NCI-H1092 (cell line): Measurements from ENCODE around the gene RECQL.

Source experiments
- DNase-seq: peaks from one replicate; lab custom pipeline; 2025; lab: John Stamatoyannopoulos, UW

RECQL gene

DNA sequence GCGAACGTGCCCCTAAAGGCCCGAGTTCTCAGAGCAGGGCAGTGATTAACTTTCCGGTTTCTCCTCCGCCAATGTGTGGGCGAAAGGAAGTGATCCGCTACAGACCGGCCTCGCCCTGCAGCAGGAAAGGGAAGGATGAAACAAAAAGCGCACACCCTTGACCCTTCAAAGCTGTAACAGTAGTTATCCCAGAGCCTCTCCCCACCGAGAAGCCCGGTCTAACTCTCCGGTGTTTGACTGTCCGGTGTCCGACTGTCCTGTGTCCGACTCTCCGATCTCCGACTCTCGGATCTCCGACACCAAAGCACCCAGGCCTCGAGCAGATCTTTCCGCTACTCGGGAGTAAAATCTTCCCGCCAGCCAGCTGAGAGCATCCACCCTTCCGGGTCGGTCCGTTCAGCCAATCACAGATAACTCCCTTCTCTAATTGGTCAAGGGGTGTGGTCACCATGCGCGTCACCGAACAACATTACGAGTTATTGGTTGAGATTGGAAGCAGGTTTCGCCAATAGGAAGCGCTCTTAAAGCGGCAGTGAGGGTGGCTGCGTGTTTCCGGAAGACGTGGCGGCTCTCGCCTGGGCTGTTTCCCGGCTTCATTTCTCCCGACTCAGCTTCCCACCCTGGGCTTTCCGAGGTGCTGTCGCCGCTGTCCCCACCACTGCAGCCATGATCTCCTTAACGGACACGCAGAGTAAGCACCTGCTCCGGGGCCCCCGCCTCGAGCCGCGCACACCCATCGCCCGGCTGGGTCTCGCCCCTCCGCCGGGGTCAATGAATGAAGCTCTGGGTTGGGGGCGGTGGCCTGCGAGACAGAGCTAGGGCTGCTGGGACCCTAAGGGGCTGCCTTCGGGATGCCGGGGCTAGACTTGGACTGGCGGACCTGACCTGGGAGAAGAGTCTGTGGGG lies at the start of gene RECQL, which contains the start of gene GOLT1B:
TSS of gene RECQL (minus strand) at position 378 of the 906 bp plus-strand sequence. CDS start 2,065 bp downstream, outside the sequence.
TSS of gene GOLT1B (plus strand) at position 532 of the 906 bp plus-strand sequence. CDS start at position 667, 135 bp downstream.
- DNase-seq: peak; percentile 98

- no peak for DNase-seq
Measured at GRCh38 chr12:21547437-21547836, 46.0 kb upstream of the RECQL start.

DNA sequence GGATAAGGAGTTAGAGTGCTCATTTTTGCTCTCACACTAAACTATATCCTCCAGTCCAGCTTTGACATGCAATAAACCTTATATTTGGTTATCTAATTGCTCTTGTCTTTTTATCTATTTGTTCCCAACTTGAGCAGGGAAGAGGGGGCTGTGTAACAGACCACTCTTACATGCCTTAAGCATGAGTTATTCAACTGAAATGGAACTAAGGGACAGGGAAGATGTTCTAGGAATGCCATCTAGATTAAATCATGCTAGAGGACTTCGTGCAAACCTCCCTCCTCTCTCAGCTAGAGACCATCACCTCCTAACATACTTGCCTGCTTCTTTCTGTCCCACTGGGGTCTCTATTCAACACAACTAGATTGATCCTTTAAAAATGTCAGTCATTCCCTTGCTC lies 45.3 kb upstream of the RECQL start:
- DNase-seq: no peak

- DNase-seq: no peak
Measured at GRCh38 chr12:21545557-21545956, 44.1 kb upstream of the RECQL start.

DNA sequence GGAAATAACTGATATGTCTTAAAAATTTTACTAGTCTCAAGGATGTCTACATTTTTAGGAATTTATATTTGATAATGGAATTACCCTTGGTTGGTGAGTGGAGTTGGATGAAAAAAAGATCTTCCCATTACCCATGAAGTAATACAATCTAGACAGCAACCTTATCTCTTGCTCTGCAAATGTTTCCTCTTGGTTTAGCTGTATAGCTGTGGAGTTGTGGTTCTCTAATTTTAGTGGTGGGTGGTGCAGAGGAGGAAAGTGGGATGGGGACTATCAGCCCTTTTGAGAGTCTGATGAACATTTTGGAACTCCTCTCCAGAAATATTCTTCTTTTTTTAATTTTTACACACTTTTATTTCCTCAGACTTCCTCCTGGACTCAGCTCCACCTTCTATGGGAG lies 41.7 kb upstream of the RECQL start:
- DNase-seq: no peak

- no peak for DNase-seq
Measured at GRCh38 chr12:21542403-21542802, 41.0 kb upstream of the RECQL start.

GRCh38 chr12:21541773-21542172 lies 40.3 kb upstream of the RECQL start:
- no peak for DNase-seq

- DNase-seq: no peak
Measured at GRCh38 chr12:21539797-21540196, 38.4 kb upstream of the RECQL start.

DNA sequence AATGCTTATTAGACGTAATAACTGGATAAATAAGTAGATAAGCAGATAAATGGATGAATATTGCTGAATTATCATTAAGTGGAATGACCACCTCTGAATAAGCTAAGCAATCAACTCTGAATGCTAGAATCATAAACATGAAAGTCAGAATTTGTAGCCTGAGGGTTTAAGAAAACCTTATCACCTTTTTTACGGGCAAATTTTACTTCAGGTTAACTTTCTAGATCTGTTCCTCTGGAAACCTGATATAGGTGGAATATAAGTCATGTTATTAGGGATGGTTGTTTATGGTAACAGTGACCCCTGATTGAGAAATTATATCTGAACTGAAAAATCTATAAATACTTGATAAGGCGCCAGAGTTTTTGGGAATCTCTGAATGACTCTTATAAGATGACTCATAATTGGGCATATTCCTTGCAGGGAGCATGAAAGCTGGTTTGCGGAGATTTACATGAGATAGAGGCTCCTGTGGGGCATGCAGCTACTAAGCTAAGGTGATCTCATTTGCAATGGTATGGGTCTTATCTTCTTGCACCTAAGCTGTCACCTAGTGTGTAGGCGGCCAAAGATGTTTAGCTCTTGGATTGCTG lies 36.7 kb upstream of the RECQL start:
- no peak for DNase-seq

GRCh38 chr12:21529456-21529855 lies 28.0 kb upstream of the RECQL start:
- DNase-seq: no peak

DNA sequence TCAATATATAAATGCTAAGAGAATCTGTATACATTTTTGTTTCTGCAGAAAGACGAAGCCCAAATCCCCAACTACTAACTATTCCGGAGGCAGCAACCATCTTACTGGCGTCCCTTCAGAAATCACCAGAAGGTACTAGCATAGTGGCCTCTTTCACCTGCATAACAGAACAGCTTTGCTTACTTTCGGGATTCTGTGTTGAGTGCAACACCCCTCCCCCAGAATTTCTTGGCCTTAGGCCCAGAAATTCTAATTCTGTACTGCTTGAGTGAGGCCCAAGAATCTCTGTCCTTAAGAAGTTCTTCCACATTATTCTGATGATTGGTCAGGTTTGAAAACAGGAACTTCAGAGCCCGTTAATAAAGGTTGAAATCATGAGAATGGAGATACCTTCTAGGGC lies 27.5 kb upstream of the RECQL start:
- no peak for DNase-seq

DNA sequence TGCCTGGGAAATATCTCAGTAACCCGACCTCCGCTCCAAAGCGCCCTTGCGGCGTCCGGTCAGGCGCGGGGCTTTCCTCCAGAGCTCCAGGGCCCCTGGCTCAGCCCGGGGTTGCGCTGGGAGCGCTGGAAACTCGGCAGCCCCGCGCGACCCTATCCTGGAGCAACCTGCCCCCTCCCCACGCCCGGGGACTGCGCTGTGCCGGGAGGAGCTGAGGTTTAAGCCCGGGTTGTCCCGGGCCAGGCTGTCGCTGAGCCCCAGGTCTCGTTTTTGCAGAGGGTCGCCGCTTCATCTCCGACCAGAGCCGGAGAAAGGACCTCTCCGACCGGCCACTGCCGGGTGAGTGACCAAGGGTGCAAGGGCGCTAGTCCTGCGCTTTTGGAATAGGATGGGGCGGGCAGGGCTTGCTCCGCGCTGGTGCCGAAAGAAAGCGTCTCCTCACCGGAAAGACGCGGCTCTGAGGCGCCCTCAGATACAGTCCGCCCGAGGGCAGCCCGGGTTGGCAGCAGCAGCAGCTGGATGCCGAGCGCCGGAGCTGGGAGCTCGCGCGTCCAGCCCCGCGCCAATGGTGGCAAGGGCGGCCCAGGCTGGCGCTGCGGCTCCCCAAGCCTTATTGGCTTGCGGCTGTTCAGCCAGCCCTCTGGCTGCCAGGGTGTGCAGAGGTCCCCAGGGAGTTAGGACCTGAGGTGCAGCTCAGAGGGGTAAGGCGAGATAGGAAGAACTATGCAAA lies 26.2 kb upstream of the RECQL start:
- DNase-seq: peak; percentile 85

DNA sequence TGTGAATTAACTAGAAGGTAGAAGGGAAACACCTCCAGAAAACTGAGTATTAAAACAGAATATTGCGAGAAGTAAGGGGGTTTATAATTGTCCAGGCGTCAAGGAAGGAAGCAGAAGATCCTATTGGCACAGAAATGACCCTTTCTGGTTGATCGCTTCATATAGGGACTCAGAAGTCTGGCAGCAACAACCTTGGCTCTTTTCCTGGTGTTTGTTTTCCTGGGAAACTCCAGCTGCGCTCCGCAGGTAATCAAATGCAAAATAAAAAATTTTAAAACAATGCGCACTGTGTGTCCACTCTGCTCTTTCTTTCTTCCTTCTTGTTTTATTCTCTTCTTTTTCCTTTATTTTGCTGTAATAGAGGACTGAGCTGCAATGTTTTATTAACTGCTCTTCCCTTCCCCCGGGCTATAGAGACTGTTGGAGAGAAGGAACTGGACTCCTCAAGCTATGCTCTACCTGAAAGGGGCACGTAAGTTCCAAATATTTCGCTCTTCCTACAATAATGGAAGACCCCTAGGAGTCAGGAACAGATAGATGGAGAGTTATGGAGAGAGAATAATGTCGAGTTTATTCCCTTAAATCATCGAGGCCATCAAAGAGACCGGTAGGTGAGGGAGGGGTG lies 25.4 kb upstream of the RECQL start:
- no peak for DNase-seq

DNA sequence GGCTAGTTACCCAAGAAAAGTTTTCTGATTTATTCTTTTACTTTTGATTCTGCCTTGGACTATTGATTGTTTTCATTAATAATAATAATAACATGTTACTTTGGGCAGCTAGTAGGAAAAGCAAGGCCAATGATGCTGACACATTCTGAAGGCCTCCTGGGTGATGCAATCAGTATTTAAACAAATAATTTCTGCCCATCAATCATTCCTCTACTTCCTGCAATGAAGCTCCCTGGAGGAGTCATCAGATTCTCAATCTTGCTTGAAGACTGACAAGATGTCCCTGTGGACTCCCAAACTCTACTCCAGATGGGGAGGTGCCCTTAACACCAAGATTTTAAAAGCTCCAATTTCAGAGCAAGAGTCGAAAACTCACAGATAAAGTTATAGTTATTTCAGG lies 24.6 kb upstream of the RECQL start, which contains the start of gene SPX:
TSS of gene SPX (plus strand) at position 244 of the 400 bp plus-strand sequence. CDS start 177 bp downstream, outside the sequence.
- no peak for DNase-seq

- no peak for DNase-seq
Measured at GRCh38 chr12:21523148-21523547, 21.7 kb upstream of the RECQL start.

- DNase-seq: no peak
Measured at GRCh38 chr12:21521541-21521940, 20.1 kb upstream of the RECQL start.

DNA sequence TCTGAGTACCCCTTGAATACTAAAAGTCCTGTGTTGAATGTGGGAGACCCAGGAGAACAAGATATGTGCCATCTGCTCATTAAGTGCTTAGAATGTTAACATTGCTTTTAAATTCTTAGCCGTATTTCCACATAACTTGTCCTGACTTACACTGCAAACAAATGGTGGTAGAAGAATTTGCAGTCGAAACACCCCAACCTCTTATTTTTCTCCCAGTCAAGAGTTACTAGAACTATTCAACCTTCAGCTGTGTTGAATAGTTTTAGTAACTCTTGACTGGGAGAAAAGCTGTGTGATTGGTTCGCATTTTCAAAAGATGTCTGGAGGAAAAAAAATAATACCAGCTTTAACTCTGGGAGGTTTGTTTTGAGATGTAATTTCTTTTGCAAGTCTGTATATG lies 17.0 kb upstream of the RECQL start:
- no peak for DNase-seq

DNA sequence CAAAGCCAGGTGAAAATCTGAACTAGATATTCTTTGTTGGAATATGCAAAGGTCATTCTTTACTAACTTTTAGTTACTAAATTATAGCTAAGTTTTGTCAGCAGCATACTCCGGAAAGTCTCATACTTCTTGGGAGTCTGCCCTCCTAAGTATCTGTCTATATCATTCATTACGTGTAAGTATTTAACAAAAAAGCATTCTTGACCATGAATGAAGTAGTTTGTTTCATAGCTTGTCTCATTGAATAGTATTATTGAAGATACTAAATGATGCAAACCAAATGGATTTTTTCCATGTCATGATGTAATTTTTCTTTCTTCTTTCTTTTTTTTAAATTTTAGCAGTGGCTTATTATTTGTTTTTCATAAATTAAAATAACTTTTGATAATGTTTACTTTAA lies 14.8 kb upstream of the RECQL start:
- no peak for DNase-seq

DNA sequence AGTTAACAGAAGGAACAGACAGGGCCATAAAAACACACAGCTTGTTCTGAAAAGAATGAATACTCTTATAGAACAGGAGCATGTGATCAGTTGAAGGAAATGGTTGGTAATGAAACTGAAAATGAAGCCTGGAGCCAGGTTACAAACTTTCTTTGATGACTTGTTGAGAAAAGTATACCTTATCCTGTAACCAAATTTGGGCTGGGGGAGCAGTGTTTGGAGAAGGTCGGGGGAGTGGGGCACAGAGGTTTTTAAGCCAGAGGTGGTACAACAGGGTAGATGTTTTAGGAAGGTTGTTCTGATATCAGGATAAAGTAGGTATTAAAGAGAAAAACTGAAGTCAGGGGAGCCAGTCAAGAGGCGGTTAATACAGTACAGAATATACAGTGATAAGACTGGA lies 8.3 kb upstream of the RECQL start:
- DNase-seq: no peak

DNA sequence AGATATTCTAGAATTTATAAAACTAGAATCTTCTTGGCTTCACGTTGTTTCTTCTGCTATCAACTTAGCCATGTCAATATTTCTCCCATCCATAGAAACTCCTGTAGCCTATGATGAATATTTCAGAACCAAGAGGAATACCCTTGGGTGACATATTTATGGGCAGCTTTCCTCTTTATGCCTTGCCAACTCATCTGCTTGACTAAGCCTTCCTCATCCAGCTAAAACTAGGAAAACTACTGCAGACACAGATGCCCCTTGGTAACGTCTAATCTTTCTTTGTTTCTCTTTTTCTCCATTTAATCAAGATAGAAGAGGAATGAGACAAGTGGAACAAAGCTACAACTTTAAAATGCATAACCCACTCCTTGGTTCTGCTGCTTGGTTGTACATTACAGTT lies 6.4 kb upstream of the RECQL start:
- DNase-seq: no peak

GRCh38 chr12:21505888-21506287 lies 4.5 kb upstream of the RECQL start:
- DNase-seq: no peak

DNA sequence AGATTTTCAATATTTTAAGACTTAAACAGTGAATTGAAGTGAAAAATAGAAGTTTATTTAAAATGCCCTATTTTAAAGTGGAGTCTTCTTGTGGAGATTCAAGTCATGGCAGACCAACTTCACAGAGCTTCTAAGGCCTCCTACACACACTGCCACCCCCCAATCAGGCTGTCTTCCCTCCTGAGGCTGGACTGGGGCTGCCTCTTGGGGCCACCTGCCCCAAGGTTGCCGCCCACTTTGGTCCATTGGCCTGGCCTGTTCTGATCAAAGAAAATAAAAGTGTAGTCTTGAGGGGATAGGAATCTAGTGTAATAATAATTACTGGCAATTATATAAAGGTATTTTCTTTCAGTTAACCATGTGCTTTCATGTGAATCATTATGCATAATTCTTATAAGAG lies 1.4 kb upstream of the RECQL start:
- DNase-seq: no peak
